ENCODE results near the gene NSMF. TPM values are rescaled to one million over a fixed set of nuclear protein-coding genes. Genes with fewer than 3 reads are reported as not detected.

NSMF gene
- polyA plus RNA-seq, 1 of the 3 experiments (the other 2 are of a cell fraction), result 58.8 TPM

- Histone ChIP-seq H3F3A (replicated peaks; ENCODE audit: insufficient read depth) (no peaks in the 10 kb centered on the region), H3K36me3 (replicated peaks in 1 of 2; ENCODE audit: control insufficient read depth in 1 of 2, insufficient read depth in 2 of 2, low read length in 1 of 2) (no peaks in the 10 kb centered on the region), H3K9me3 (no peaks in the 10 kb centered on the region), H3K4me3 (ENCODE audit: low read depth in 2 of 2, low read length in 1 of 2) (no peak overlapping the region), H3K27me3 (ENCODE audit: insufficient read depth) (no peaks in the 10 kb centered on the region), H3K4me1 (ENCODE audit: control insufficient read depth in 1 of 2, insufficient read depth in 2 of 2, low read depth in 1 of 2, low read length in 1 of 2) (peaks cover 0 to 39% of the 10 kb centered on the region in 2 experiments; a peak in 1 of 4 replicates), H3K27ac (ENCODE audit: low read depth in 2 of 2, low read length in 1 of 2) (peak overlapping the region in 1 of 2 experiments; percentile 68; a peak in 1 of 4 replicates), H2AFZ (ENCODE audit: low read depth) (no peak overlapping the region), H3K9ac (no peak overlapping the region), H4K20me1 (ENCODE audit: insufficient read depth) (no peaks in the 10 kb centered on the region), H3K4me2 (no peak overlapping the region), H3K79me2 (ENCODE audit: insufficient read depth) (no peaks in the 10 kb centered on the region), H3K9me2 (no peaks in the 10 kb centered on the region)
- TF ChIP-seq FOSL2 (IDR thresholded peaks at IDR 0.05; ENCODE audit: borderline replicate concordance, low read depth), result no peak
- peak; percentile 48 for DNase-seq
- WGBS (ENCODE audit: low lambda C conversion rate), result 87% methylated on average over 29 of the region's 36 CpGs
- CTCF ChIA-PET, result interaction anchor here (0.8 to 1.6 kb wide), 4 partner anchors 10 to 193 kb away, joined by 3 to 5 read pairs (median 3); no protein-coding TSS in a partner anchor
- POLR2A ChIA-PET, result interaction anchor here (0.5 kb wide), 1 partner anchor 56 kb away, joined by 4 read pairs; the partner anchor contains the start of genes EXD3 and NOXA1
These were observed 20.1 kb upstream of the NSMF start for GRCh38 chr9:137478962-137479861.

- Histone ChIP-seq H3F3A (replicated peaks; ENCODE audit: insufficient read depth) (no peaks in the 10 kb centered on the region), H3K9me2 (no peaks in the 10 kb centered on the region), H4K20me1 (ENCODE audit: insufficient read depth) (no peaks in the 10 kb centered on the region), H3K27ac (ENCODE audit: low read depth in 2 of 2, low read length in 1 of 2) (no peak overlapping the region), H3K4me3 (ENCODE audit: low read depth in 2 of 2, low read length in 1 of 2) (no peak overlapping the region), H2AFZ (ENCODE audit: low read depth) (no peak overlapping the region), H3K79me2 (ENCODE audit: insufficient read depth) (no peaks in the 10 kb centered on the region), H3K9me3 (no peaks in the 10 kb centered on the region), H3K4me2 (no peak overlapping the region), H3K4me1 (ENCODE audit: control insufficient read depth in 1 of 2, insufficient read depth in 2 of 2, low read depth in 1 of 2, low read length in 1 of 2) (peaks cover 0 to 39% of the 10 kb centered on the region in 2 experiments; a peak in 1 of 4 replicates), H3K27me3 (ENCODE audit: insufficient read depth) (no peaks in the 10 kb centered on the region), H3K36me3 (replicated peaks in 1 of 2; ENCODE audit: control insufficient read depth in 1 of 2, insufficient read depth in 2 of 2, low read length in 1 of 2) (no peaks in the 10 kb centered on the region), H3K9ac (no peak overlapping the region)
- TF ChIP-seq RCOR1 (IDR thresholded peaks at IDR 0.05; ENCODE audit: low read length), result no peak
- TF ChIP-seq USF2 (IDR thresholded peaks at IDR 0.05; ENCODE audit: borderline replicate concordance, low read depth, low read length), result no peak
- TF ChIP-seq MAX (IDR thresholded peaks at IDR 0.05; ENCODE audit: low read depth), result no peak
- no peak for TF ChIP-seq ZBTB33 (IDR thresholded peaks at IDR 0.05; ENCODE audit: borderline replicate concordance, low read depth)
- no peak for TF ChIP-seq EP300 (IDR thresholded peaks at IDR 0.05; ENCODE audit: borderline replicate concordance in 1 of 2, low read depth in 1 of 2, low read length in 1 of 2)
- TF ChIP-seq USF1 (IDR thresholded peaks at IDR 0.05; ENCODE audit: borderline replicate concordance, low read depth), result no peak
- no peak for TF ChIP-seq NRF1 (IDR thresholded peaks at IDR 0.05; ENCODE audit: low read depth, low read length)
- POLR2A ChIA-PET, result no interaction called here
- WGBS (ENCODE audit: low lambda C conversion rate), result 84% methylated on average over 8 of the region's 11 CpGs
- DNase-seq, result no peak
- CTCF ChIA-PET, result interaction anchor here (0.8 to 1.6 kb wide), 3 partner anchors 10 to 192 kb away, joined by 3 to 5 read pairs (median 3); no protein-coding TSS in a partner anchor
These were observed 19.5 kb upstream of the NSMF start for GRCh38 chr9:137478613-137478961.
